WTC11 (cell line): ENCODE data around the gene ATP6V0D1.

Experiments
- FOXJ3 ChIP-seq: sonication (generic); formaldehyde crosslinking; IDR thresholded peaks from 2 replicates; pipeline ENCODE4 v1.9.0; 2021; ENCODE audit warnings: missing genetic modification reagents, mild to moderate bottlenecking, borderline replicate concordance
- NFE2L1 ChIP-seq: sonication (generic); formaldehyde crosslinking; IDR thresholded peaks from 2 replicates; pipeline ENCODE4 v1.8.1; 2023; ENCODE audit warnings: missing genetic modification reagents
- NFYB ChIP-seq: sonication (generic); formaldehyde crosslinking; conservative IDR thresholded peaks from 2 replicates; pipeline ENCODE4 v1.8.0; 2022; ENCODE audit warnings: low read depth, missing genetic modification reagents
- NR2C2 ChIP-seq: sonication (generic); formaldehyde crosslinking; IDR thresholded peaks from 2 replicates; pipeline ENCODE4 v1.8.0; 2022; ENCODE audit warnings: mild to moderate bottlenecking, missing genetic modification reagents
- OVOL2 ChIP-seq: fragments of 250-450 bp; sonication (Bioruptor Pico); IDR thresholded peaks from 2 replicates; pipeline ENCODE4 v1.9.0; 2021; ENCODE audit warnings: mild to moderate bottlenecking, borderline replicate concordance
- SP1 ChIP-seq: sonication (generic); formaldehyde crosslinking; conservative IDR thresholded peaks from 2 replicates; pipeline ENCODE4 v1.8.1; 2022; ENCODE audit warnings: missing genetic modification reagents
- TF ChIP-seq, protein P1 (sequence below): sonication (generic); formaldehyde crosslinking; IDR thresholded peaks from 2 replicates; pipeline ENCODE4 v1.8.1; 2023; ENCODE audit warnings: mild to moderate bottlenecking, missing genetic modification reagents, moderate library complexity
- TF ChIP-seq, protein P2 (sequence below): fragments of 200-600 bp; IDR thresholded peaks from 2 replicates; pipeline ENCODE4 v1.8.0; 2022; ENCODE audit warnings: antibody characterized with exemption
- TF ChIP-seq, protein P3 (sequence below): sonication (generic); formaldehyde crosslinking; IDR thresholded peaks from 2 replicates; pipeline ENCODE4 v1.8.0; 2022; ENCODE audit warnings: missing genetic modification reagents
- TF ChIP-seq, protein P4 (sequence below): sonication (generic); formaldehyde crosslinking; IDR thresholded peaks from 2 replicates; pipeline ENCODE4 v1.8.1; 2023; ENCODE audit warnings: mild to moderate bottlenecking, missing genetic modification reagents, borderline replicate concordance
- TF ChIP-seq, protein P5 (sequence below): sonication (generic); formaldehyde crosslinking; IDR thresholded peaks from 2 replicates; pipeline ENCODE4 v1.8.0; 2023; ENCODE audit warnings: missing genetic modification reagents

DNA sequence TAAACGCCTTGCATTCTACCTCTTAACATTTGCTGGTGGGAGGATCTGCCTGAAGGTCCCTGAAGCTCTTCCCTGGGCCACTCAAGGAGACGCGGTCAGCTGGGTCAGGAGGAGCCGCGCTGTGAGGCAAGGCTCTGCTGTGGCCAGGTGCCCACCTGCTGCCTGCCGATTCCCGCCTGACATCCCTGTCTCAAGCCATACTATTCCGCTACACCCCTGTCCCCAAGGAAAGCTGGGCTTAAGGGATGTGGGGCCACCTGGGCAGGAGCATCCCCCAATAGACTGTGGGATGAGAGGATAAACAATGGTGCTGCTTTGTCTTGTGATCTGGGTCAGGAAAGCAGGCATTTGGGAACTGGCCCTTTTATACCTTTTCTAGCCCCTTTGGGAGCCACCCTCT is 92.8 kb downstream of the ATP6V0D1 start:
- TF ChIP-seq FOXJ3, result no peak
- TF ChIP-seq, protein P1, sequence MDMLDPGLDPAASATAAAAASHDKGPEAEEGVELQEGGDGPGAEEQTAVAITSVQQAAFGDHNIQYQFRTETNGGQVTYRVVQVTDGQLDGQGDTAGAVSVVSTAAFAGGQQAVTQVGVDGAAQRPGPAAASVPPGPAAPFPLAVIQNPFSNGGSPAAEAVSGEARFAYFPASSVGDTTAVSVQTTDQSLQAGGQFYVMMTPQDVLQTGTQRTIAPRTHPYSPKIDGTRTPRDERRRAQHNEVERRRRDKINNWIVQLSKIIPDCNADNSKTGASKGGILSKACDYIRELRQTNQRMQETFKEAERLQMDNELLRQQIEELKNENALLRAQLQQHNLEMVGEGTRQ, result no peak
- TF ChIP-seq, protein P2, sequence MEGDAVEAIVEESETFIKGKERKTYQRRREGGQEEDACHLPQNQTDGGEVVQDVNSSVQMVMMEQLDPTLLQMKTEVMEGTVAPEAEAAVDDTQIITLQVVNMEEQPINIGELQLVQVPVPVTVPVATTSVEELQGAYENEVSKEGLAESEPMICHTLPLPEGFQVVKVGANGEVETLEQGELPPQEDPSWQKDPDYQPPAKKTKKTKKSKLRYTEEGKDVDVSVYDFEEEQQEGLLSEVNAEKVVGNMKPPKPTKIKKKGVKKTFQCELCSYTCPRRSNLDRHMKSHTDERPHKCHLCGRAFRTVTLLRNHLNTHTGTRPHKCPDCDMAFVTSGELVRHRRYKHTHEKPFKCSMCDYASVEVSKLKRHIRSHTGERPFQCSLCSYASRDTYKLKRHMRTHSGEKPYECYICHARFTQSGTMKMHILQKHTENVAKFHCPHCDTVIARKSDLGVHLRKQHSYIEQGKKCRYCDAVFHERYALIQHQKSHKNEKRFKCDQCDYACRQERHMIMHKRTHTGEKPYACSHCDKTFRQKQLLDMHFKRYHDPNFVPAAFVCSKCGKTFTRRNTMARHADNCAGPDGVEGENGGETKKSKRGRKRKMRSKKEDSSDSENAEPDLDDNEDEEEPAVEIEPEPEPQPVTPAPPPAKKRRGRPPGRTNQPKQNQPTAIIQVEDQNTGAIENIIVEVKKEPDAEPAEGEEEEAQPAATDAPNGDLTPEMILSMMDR, result no peak
- TF ChIP-seq SP1 (CRISPR knock-in tag), result no peak
- no peak for TF ChIP-seq NFE2L1 (CRISPR knock-in tag)
- no peak for TF ChIP-seq NFYB
- TF ChIP-seq, protein P3, sequence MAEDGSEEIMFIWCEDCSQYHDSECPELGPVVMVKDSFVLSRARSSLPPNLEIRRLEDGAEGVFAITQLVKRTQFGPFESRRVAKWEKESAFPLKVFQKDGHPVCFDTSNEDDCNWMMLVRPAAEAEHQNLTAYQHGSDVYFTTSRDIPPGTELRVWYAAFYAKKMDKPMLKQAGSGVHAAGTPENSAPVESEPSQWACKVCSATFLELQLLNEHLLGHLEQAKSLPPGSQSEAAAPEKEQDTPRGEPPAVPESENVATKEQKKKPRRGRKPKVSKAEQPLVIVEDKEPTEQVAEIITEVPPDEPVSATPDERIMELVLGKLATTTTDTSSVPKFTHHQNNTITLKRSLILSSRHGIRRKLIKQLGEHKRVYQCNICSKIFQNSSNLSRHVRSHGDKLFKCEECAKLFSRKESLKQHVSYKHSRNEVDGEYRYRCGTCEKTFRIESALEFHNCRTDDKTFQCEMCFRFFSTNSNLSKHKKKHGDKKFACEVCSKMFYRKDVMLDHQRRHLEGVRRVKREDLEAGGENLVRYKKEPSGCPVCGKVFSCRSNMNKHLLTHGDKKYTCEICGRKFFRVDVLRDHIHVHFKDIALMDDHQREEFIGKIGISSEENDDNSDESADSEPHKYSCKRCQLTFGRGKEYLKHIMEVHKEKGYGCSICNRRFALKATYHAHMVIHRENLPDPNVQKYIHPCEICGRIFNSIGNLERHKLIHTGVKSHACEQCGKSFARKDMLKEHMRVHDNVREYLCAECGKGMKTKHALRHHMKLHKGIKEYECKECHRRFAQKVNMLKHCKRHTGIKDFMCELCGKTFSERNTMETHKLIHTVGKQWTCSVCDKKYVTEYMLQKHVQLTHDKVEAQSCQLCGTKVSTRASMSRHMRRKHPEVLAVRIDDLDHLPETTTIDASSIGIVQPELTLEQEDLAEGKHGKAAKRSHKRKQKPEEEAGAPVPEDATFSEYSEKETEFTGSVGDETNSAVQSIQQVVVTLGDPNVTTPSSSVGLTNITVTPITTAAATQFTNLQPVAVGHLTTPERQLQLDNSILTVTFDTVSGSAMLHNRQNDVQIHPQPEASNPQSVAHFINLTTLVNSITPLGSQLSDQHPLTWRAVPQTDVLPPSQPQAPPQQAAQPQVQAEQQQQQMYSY, result no peak
- no peak for TF ChIP-seq OVOL2 (CRISPR knock-in tag)
- no peak for TF ChIP-seq NR2C2 (CRISPR knock-in tag)
- TF ChIP-seq, protein P4, sequence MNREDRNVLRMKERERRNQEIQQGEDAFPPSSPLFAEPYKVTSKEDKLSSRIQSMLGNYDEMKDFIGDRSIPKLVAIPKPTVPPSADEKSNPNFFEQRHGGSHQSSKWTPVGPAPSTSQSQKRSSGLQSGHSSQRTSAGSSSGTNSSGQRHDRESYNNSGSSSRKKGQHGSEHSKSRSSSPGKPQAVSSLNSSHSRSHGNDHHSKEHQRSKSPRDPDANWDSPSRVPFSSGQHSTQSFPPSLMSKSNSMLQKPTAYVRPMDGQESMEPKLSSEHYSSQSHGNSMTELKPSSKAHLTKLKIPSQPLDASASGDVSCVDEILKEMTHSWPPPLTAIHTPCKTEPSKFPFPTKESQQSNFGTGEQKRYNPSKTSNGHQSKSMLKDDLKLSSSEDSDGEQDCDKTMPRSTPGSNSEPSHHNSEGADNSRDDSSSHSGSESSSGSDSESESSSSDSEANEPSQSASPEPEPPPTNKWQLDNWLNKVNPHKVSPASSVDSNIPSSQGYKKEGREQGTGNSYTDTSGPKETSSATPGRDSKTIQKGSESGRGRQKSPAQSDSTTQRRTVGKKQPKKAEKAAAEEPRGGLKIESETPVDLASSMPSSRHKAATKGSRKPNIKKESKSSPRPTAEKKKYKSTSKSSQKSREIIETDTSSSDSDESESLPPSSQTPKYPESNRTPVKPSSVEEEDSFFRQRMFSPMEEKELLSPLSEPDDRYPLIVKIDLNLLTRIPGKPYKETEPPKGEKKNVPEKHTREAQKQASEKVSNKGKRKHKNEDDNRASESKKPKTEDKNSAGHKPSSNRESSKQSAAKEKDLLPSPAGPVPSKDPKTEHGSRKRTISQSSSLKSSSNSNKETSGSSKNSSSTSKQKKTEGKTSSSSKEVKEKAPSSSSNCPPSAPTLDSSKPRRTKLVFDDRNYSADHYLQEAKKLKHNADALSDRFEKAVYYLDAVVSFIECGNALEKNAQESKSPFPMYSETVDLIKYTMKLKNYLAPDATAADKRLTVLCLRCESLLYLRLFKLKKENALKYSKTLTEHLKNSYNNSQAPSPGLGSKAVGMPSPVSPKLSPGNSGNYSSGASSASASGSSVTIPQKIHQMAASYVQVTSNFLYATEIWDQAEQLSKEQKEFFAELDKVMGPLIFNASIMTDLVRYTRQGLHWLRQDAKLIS (CRISPR knock-in tag), result no peak
- TF ChIP-seq, protein P5, sequence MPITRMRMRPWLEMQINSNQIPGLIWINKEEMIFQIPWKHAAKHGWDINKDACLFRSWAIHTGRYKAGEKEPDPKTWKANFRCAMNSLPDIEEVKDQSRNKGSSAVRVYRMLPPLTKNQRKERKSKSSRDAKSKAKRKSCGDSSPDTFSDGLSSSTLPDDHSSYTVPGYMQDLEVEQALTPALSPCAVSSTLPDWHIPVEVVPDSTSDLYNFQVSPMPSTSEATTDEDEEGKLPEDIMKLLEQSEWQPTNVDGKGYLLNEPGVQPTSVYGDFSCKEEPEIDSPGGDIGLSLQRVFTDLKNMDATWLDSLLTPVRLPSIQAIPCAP, result no peak
